Esophagus mucosa (tissue), 1 donor: Measurements from ENCODE around the gene FARP1. TPM values are rescaled to one million over a fixed set of nuclear protein-coding genes. Genes with fewer than 3 reads are reported as not detected.
A peak's percentile ranks its signal among the peaks of the same experiment; 100 is the strongest.

ENCODE experiments used
- ATAC-seq: fragments of 200-7000 bp; cut with Tn5 transposase; one replicate; pipeline ENCODE4 v1.9.1; 2020
- total RNA-seq: library from RNA; stranded (reverse); gene quantifications from one replicate; pipeline ENCODE4 v1.2.4, GENCODE V29; 2023
- donor health status: DM: yes; HTN: yes; CAD: no.

FARP1 gene
- total RNA-seq, 1 donor from 2014 or later = 6.2 TPM

DNA sequence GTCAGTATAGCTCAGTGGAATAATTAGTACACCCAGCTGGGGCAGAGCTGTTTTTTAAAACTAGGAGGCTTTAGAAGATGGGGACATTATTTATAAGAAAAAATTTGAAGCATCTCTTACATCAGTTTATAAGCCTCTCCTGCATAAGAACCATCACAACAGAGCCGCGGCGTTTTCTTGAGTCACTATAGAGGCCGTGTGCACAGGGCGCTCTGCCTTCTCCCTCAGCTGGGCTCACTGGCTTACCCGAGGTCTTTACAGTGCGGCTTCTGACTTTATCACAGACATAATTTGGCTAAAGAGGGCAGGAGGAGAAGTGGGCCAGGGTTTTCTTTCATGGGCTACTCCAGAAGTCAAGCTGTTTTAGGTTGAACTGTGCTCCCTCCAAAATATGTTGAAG is 169.7 kb downstream of the FARP1 start:
- no peak for ATAC-seq

DNA sequence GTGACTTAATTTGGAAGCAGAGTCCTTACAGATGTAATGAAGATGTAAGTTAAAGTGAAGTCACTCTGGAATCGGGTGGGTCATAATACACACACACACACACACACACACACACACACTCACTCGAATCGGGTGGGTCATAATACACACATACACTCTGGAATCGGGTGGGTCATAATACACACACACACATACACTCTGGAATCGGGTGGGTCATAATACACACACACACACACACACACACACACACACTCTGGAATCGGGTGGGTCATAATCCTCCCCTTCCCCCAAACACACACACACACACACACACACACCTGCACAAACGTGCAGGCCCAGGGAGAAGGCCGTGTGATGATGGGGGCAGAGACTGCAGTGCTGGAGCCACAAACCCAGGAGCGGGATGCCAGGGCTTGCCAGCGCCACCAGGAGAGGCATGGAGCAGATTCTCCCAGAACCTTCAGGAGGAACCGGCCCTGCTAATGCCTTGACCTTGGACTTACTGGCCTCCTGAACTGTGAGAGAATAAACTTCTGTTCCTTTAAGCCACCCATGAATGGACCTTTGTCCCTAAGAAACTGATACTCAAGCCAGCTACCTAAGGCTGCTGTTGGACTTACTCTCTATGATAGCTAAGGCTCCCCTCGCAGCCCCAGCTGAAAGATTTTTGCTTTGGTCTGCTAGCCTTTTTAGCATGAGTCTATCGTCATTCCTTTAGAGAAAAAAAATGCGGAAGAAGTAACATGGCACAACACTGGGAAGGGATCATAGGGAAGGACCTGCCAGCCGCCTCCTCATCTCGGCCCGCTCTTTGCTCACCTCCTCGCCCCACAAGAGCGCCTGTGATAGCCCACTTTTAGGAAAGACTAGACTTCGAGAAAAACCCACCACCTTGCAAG is 170.4 kb downstream of the FARP1 start:
- ATAC-seq = no peak

GRCh38 chr13:98313922-98314292 is 171.0 kb downstream of the FARP1 start:
- ATAC-seq = peak; percentile 47

GRCh38 chr13:98315466-98315865 is 172.6 kb downstream of the FARP1 start:
- ATAC-seq = no peak

DNA sequence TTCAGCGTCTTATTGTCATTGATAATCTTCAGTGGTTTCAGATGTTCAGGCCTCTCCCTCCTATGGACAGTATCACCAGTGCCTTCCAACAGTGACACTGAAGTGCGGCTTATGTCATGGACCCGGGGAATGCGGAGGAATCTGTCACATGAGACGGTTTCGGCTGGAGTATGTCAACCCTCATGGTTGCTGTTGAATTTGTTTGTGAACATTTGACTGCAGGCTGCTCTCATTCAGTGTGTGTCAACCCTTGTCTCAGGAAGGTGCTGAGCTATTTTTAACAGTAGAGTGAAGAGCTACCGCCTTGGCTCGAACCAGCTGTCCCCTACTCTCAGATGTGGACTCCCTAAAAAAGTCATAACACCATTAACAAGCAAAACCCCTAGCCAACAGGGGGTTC is 173.0 kb downstream of the FARP1 start:
- no peak for ATAC-seq

- ATAC-seq = no peak
Measured at GRCh38 chr13:98317573-98318171, 174.8 kb downstream of the FARP1 start.

- no peak for ATAC-seq
Measured at GRCh38 chr13:98318263-98318878, 175.5 kb downstream of the FARP1 start.

DNA sequence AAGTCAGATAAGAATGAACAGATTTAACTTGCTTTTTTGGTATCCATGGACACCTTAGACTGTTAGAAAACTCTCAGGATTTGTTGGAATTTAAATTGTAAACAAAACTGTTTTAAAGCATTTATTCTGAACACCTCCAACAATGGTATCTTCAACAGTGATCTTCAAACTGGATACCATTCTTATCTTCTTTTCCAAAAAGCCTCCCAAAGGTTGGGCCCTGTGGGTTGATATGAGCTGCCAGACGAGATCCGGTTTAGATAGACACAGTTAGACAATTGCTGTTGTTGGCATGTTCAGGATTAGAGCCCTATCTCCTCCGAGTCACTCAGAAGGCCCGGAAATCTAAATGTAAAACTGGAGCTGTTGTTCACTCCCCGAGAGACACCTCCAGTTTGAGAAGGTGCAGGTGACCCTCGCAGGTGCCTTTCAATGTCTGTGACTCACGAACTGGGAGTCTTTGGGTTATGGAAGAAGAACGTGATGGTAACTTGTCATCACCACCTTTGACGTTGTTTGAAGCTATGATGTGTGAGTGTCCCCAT is 177.7 kb downstream of the FARP1 start:
- ATAC-seq = no peak

DNA sequence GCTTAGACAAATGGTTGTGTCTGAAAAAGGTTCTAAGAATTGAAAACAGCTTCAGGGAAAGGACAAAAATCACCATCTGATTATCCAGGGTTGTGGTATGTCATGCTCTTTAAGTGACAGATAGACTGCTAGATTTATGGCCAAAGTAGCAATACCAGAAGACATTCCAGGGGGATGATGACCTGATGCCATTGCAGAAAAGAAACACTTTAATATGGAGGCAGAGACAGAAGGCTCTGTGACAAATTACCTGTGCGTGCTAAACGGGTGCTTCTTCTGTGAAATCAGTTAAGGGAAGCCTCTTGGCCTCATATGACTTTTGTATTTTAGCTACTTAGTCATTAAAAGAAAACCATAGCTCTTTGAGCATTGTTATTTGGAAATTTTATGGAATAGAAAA is 178.5 kb downstream of the FARP1 start:
- ATAC-seq = no peak

DNA sequence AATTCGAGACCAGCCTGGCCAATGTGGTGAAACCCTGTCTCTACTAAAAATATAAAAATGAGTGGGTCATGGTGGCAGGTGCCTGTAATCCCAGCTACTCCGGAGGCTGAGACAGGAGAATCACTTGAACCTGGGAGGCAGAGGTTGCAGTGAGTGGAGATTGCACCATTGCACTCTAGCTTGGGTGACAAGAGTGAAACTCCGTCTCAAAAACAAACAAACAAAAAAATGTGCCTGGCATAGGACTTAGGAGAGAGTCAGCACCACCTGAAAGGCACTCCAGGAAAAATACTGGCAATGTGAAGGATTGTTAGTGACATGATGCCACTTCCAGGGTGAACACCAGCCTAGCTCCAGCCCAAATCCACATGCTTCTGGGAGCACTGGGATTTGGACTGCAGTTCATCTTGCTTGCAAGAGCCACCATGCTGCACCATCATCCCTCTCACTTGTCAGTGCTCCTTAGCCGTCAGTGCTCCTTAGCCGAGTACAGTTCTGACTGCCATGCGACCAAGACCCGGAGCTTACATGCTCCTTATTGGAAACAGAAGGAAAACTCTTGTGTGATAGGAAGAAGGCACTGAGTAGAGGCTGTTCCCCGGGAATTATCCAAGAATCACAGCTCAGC is 179.3 kb downstream of the FARP1 start:
- no peak for ATAC-seq

DNA sequence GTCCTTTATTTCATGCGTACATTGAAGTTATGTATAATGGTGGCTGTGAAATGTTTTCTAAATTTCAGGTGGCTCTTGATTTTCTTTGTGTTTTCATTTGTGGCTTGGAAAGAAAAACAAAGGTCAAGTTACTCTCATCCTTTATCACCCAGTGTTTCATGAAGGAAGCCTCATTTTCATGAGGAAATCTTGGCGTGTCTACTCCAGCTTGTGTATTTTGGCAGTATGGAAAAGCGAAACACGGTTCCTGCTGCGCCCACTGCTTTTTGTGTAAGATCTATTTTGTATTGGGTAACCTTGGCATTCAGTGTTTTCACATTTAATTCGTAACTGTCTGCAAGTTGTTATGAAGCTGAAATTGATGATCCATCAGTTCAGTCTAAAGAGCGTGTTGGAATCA is 181.2 kb downstream of the FARP1 start:
- ATAC-seq = no peak

DNA sequence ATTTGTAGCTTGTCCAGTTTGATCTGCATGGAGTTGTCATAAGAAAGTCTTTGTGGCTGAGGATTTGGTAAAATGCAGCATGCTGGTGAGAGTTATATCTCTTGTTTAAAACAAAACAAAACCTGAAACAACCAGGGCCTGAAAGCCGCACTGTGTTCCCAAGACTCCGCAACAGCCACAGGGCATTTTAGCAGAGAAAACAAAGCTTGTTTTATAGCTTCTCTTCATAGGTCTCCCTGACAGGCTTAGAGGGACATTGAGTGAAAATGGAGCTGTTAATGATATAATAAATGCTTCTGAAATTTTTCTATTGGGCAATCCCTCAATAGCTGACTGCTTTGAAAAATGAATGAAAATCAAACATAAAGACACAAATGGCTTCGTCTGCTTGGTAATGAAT is 182.8 kb downstream of the FARP1 start:
- no peak for ATAC-seq

GRCh38 chr13:98326291-98326690 is 183.4 kb downstream of the FARP1 start:
- no peak for ATAC-seq

GRCh38 chr13:98327371-98328270 is 184.7 kb downstream of the FARP1 start:
- ATAC-seq = no peak

DNA sequence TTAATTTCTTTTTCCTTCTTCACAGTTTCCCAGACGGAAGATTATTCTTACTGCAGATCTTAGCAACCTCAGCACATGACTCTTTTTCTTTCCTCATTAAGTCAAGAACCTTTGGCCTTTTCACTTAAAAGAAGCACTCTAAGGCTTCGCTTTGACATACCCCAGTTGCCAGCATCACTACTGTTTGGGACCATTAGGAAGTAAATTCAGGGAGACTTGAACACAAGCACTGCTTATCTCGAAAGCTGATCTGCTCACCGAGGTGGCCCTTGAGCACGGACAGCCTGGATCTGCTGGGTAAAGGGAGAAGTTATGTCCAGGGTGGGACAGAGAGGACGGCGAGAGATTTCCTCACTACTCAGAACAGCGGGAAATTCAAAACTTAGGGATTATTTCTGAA is 185.6 kb downstream of the FARP1 start:
- no peak for ATAC-seq

GRCh38 chr13:98332222-98332621 is 189.3 kb downstream of the FARP1 start:
- no peak for ATAC-seq

GRCh38 chr13:98332691-98333090 is 189.8 kb downstream of the FARP1 start:
- ATAC-seq = no peak

DNA sequence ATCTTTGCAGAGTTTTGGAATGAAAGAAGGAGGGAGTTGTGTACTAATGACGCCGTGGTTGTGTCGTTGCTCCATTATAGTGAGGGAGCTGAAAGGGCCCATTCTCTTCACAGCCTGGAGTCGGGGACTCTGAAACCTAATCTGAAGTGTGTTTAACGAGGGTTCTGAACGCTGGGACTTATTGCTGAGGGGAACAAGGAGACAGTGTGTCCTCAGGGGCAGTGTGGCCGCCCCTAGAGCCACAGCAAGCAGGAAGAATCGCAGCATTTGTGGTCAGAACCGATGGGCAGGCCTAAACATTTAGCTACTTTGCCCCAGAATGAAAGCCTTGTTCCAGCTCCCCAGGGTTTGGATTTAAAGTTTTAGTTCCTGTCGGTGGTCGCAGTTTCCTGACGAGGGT is 190.6 kb downstream of the FARP1 start:
- ATAC-seq = no peak

GRCh38 chr13:98334620-98335205 is 191.8 kb downstream of the FARP1 start:
- no peak for ATAC-seq

DNA sequence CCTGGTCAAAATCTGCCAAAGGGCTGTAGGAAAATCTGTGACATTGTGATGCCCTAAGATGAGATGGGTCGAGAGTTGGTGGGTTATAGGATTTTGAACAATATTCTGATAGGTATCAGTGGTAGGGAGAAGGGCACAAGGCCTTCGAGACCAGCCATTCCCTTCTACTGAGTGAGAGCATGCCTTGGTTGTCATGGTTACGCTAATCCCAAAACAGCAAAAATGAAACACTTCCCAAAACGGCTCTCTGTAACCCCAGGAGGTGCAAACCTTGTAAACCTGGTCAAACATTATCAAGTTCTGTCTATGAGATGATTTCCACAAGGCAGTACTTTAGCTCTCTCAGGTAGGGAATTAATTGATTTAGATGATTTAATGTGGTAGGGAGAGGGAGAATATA is 192.8 kb downstream of the FARP1 start:
- no peak for ATAC-seq

- no peak for ATAC-seq
Measured at GRCh38 chr13:98338310-98338709, 195.4 kb downstream of the FARP1 start.
